PFSK-1 (cell line): ENCODE measurements around the gene TP53.

Experiments used
- FOXP2 ChIP-seq: optimal IDR thresholded peaks from 2 replicates; pipeline ENCODE3; 2011; ENCODE audit warnings: borderline replicate concordance, control low read depth, inconsistent platforms; ENCODE audit not compliant: insufficient read depth; ENCODE audit errors: extremely low read length, extremely low read depth
- POLR2AphosphoS5 ChIP-seq: IDR thresholded peaks from 2 replicates; pipeline ENCODE4 v1.6.1; 2012; ENCODE audit warnings: low read depth, mild to moderate bottlenecking, control low read depth, low read length, moderate library complexity
- SIN3A ChIP-seq: IDR thresholded peaks from 2 replicates; pipeline ENCODE4 v1.6.1; 2012; ENCODE audit warnings: mild to moderate bottlenecking, low read length, moderate library complexity, borderline replicate concordance; ENCODE audit not compliant: insufficient read depth
- TAF1 ChIP-seq: IDR thresholded peaks from 2 replicates; pipeline ENCODE4 v1.6.1; 2012; ENCODE audit warnings: low read length, control low read depth, borderline replicate concordance; ENCODE audit not compliant: insufficient read depth
- TF ChIP-seq, protein P1 (sequence below), 2 experiments: IDR thresholded peaks; 2 replicates each; pipeline versions ENCODE4 v1.6.1 to v1.8.0; 2011 to 2012; ENCODE audit warnings: low read depth in 2 of 2, low read length in 2 of 2, control low read depth in 1 of 2, inconsistent platforms in 1 of 2, mild to moderate bottlenecking in 1 of 2, moderate library complexity in 1 of 2; ENCODE audit not compliant: insufficient read depth in 1 of 2

Gene TP53

DNA sequence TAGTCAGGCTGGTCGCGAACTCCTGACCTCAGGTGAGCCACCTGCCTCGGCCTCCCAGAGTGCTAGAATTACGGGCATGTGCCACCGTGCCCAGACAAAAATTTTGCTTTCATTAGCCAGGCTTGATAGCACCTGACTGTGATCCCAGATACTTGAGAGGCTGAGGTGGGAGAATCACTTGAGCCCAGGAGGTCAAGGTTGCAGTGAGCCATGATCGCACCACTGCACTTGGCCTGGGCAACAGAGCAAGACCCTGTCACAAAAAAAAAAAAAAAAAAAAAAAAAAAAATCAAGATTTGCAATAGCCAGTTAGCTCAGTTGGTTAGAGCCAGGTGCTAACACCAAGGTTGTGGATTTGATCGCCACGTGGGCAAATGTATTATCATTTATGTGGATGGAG is 66.5 kb downstream of the TP53 start:
- TF ChIP-seq, protein P1, sequence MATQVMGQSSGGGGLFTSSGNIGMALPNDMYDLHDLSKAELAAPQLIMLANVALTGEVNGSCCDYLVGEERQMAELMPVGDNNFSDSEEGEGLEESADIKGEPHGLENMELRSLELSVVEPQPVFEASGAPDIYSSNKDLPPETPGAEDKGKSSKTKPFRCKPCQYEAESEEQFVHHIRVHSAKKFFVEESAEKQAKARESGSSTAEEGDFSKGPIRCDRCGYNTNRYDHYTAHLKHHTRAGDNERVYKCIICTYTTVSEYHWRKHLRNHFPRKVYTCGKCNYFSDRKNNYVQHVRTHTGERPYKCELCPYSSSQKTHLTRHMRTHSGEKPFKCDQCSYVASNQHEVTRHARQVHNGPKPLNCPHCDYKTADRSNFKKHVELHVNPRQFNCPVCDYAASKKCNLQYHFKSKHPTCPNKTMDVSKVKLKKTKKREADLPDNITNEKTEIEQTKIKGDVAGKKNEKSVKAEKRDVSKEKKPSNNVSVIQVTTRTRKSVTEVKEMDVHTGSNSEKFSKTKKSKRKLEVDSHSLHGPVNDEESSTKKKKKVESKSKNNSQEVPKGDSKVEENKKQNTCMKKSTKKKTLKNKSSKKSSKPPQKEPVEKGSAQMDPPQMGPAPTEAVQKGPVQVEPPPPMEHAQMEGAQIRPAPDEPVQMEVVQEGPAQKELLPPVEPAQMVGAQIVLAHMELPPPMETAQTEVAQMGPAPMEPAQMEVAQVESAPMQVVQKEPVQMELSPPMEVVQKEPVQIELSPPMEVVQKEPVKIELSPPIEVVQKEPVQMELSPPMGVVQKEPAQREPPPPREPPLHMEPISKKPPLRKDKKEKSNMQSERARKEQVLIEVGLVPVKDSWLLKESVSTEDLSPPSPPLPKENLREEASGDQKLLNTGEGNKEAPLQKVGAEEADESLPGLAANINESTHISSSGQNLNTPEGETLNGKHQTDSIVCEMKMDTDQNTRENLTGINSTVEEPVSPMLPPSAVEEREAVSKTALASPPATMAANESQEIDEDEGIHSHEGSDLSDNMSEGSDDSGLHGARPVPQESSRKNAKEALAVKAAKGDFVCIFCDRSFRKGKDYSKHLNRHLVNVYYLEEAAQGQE (IDR thresholded peaks at IDR 0.05; ENCODE audit: insufficient read depth in 1 of 2, low read depth in 2 of 2, low read length in 2 of 2) = no peak
- no peak for TF ChIP-seq SIN3A
- no peak for TF ChIP-seq POLR2AphosphoS5
- no peak for TF ChIP-seq FOXP2
- TF ChIP-seq TAF1 = no peak

DNA sequence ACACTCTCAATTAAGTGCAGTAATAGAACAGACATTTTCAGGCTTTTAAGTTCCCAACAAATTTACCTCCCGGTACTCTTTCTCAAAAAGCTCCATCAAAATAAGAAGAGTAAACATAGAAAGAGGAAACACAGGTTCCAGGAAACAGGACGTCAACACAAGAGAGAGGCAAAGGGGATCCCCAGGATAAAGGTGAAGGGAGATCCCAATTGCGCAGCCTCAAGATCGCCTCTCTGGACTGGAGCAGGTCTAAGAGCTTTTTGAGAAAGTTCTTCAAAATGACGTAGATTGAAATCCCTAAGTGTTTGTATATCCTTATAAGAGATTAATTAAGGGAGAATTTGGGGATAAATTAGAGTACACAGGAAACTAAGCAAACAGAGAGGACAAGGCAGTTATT is 68.7 kb downstream of the TP53 start:
- TF ChIP-seq TAF1 (no peak), FOXP2 (no peak), POLR2AphosphoS5 (no peak), SIN3A (no peak)
- TF ChIP-seq, protein P1 (IDR thresholded peaks at IDR 0.05; ENCODE audit: insufficient read depth in 1 of 2, low read depth in 2 of 2, low read length in 2 of 2) = no peak
